ENCODE measurements around the gene TMEM107.
"Not testable (repeated sequence)": the region's sequence is repeated elsewhere in the genome, so short reads cannot be mapped to it uniquely, and the experiment has no call there.

Gene TMEM107

DNA sequence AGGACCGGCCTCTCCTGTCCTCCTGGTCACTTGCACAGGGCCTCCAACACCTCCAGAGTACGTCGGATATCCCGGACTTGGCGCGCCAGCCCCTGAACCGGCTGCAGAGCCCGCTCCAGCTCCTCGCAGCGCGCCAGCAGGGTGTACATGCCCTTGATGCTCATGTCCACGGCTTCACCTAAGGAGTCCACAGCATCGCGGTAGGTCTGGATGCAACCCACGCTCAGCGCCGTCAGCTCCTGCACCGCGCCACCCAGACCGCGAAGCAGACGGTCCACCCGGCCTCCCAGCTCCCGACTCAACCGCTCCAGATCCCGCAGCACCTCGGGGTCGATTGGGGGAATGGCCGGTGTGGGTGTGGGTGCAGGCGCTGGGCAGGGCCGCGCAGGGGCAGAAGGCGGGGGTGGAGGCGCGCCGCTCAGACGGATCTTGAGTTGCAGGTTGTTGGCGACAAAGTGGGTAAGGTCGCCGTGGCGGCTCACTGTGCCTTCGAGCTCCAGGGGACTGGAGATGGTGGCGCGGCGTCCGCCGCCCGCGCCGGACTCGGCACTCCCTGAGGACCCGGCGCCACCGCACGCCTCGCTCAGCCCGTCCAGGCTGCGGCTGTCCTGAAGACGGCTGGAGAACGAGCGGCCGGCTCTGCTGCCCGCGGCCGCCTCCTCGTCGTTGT is 13.0 kb upstream of the TMEM107 start:
- DNase-seq, result no peak

DNA sequence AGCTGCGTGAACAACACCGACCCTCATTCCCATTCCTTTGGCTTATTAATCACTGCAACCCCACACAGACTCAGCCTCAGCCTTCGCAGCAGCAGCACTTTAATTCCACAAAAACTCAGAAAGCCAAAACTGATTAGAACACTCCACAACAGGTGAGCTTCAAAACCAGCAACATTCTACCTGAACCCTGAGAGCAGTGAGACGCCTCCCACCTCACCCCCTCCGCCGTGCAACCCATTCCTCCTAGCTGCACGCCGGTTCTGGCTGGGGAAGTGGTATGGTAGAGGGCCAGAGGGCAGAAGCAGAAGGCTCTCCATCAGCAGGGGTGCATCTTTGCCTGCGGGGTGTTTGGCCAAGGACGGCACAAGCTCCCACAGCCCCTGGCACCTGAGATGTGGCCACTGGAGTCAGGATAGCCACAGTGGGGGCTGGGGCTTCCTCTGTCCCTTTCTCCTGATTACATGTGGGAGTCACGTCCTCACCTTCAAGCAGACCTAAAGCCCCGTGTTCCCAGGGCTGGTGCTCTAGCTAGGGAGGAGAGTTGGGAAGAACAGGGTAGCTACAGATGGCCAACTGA is 12.2 kb upstream of the TMEM107 start:
- no peak for DNase-seq

DNA sequence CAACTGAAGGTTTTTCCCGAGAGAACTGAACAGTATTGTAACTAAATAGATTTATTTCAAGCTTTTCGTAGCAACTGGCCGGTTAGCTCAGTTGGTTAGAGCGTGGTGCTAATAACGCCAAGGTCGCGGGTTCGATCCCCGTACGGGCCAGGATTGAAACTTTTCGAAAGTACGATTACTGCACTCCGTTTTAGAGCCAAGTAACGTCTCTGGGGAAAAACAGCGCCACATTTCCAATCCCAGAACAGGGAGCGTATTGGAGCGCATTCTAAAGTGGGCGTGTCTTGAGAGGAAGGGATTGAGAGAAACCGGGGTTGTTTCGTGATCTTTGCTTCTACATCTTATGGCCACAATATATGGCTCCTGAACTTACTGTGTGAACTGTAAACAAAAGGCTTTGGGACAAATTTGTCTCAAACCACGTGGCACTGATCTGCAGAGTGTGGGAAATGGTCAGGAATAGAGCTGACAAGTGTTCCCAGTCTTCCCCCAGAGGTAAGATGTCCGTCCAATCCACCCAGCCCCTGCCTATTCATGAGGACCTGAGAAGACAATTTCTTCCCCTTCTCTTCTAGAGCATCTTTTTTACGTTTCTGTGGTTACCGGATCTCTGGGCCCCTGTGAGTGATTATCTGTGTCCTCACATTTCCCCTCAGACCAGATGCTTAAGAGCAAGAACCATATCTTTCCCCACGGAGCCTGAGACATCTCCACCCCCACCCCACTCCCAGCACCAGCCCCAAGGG is 11.5 kb upstream of the TMEM107 start:
- peak; percentile 80 for DNase-seq

DNA sequence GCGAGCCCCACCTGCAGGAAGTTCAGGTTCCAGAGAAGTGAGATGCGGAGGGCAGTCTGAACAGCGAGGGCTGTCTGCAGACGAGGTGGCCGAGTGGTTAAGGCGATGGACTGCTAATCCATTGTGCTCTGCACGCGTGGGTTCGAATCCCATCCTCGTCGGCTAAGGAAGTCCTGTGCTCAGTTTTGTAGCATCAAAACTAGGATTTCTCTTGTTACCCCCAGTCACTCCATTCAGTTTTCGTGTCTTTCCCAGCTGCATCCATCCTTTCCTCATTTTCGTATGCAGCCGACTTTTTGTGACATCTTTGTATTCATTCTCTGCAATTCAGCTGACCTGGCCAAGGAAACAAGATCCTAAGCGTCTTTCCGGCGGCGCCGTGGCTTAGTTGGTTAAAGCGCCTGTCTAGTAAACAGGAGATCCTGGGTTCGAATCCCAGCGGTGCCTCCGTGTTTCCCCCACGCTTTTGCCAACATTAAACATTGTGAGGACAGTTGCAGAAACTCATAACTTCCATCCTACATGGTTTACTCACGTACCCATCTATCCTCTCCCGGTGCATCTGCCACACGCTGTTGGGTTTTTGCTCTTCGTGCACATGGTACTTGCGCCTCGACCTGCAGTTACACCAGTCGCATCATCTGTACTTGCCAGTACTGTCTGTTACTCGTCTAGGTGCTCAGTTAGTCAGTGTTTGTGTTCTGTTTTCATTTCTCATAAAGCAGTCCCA is 10.8 kb upstream of the TMEM107 start:
- peak; percentile 74 for DNase-seq

DNA sequence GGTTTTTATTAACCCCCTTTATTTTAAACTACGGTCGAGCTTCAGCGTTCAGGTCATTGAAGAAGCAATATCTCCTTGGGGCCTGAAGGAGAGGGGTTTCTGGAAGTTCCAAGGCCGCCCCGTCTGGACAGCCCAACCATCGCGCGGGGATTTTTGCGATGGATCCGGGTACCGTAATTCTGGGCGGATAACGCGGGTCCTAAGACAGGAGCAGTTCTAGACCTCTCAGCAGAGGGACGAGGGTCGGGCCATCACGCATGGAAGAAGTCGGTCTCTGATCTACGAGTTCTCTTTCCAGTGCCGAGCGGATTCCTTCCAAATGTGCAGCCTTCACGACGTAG is 10.2 kb upstream of the TMEM107 start:
- no peak for DNase-seq

DNA sequence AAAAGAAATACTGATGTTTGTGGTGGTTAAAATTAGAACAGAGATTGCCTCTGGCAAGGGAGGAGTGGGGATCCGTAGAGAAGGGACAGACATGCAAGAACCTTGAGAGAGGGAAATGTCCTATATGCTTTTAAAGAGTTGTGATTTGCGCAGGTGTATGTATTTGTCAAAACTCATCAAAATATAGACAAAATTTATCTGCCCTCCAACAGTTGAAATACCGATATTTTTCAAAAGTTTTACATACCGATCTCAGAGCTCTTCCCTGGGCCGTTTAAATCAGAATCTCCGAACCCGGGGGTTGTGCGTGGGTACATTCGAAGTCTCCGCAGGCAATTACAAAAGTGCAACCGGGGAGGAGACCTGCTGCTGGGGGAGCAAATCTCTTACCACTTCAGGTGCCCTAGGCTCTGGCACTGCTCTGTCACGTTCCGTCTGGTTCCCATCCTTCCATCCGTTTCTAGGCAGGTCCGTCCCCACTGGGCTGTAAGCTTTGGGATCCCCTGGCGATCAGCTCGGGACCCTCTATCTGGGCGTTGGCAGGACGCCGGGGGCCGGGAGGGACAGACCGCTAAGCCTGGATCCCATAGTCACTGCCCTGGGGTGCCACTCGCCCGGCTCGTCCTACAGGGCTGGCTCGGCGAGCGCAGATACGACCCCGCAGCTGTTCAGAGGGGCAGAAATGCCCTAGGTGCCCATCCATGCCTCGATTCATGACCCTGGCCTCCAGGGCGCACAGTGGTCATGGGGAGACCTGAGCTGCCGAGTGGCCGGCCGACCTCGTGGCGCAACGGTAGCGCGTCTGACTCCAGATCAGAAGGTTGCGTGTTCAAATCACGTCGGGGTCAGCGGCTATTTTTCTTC is 9.6 kb upstream of the TMEM107 start:
- no peak for DNase-seq

DNA sequence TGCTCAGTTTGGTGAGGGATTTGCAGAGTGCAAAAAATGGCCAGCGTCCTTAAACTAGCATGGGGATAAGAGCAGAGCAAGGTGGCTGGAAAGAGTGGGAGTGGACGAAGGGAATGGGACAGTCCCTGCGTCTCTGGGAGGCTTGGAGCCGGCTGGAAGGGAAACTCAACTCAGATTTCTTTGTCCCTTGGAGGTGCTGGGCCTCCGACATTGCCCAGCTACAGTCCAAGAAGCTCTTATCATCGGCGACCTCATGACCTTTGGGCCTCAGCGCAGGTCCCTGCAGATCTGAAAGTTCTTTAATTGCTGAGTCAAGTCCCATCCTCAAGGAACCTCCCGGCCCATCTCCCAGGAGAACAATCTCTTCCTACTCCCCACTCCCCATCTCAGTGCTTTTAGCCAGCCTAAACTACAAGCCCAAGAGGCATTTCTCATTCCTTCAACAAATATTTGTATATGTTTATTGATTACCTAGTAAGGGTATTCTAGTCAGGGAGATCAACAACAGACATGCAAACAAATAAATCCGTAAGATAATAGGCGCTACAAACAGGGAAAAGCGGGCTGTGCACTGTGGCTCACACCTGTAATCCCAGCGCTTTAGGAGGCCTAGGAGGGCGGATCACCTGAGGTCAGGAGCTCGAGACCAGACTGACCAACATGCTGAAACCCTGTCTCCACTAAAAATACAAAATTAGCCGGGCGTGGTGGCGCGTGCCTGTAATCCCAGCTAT is 985 bp upstream of the TMEM107 start:
- DNase-seq, result no peak

DNA sequence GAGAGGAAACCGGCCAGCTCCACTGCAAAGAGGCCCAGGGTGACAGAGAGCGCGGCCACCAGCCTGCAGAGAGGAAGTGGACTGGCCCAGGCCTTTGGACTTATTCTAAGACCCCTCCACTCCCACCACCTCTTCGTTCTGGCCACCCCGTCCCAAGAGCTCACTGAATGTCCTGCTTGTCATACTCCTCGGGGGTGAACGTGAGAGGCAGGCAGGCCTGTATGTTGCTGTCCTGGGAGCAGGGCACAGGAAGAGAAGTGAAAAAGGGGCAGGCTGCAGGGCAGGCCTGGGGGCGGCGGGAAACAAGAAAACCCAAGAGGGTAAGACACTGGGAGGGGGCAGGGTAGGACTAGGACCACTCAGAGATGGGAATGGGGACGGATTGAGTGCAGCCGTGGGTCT is 384 bp downstream of the TMEM107 start:
- DNase-seq, result no peak

DNA sequence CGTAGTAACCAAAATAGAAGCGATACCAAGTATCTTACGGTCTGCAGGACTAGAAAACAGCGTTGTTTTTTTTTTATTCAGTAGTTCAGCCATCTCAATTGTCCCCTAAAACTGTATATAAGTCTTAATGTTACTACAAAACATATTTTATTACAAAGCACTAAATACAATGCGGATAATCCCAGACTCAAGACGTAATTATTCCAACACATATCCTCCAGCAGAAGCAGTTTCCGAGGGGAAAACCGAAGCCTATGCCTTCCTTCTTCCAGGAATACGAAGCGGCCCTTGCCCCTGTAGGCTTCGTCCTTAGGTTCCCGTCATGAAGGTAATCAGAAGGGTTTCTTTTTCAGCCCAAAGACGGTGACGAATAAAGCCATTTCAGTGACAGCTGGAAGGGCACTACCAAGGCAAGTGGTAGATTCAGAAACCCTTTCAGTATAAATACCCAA is 2.3 kb downstream of the TMEM107 start:
- DNase-seq, result no peak

DNA sequence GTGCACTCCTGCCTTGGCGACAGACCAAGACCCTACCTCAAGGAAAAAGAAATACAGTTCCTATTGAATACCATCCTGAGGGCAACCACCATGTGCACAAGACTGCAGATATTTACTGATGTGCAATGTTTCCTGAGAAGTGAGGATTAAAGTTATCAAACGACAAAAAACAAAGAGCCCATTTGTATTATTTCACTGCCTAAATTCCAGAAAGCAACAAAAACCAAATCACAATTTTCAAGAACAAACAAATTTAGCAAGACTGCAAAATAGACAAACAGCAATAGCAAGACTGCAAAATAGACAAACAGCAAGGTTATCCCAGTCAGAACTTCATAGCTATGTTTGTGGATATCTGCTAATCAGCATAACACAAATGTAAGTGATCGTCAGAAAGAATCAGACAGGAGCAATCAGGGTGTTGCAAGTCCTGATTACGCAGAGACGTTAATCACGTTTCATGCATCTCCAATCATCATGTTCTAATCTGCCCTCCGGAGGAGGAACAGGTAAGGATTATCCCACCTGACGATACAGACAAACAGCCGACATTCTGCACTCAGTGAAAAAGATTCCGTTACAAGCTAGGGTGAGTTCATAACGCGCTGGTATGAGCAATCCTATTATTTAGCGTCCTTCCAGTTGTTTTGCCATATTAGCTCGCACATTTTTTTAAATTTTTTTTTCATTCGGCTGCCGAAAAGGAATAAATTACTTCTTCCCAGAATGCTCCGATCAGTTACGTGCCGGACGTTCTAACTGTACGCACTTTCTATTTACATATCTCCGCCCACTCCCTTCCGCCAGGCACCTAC is 2.9 kb downstream of the TMEM107 start:
- peak; percentile 79 for DNase-seq

DNA sequence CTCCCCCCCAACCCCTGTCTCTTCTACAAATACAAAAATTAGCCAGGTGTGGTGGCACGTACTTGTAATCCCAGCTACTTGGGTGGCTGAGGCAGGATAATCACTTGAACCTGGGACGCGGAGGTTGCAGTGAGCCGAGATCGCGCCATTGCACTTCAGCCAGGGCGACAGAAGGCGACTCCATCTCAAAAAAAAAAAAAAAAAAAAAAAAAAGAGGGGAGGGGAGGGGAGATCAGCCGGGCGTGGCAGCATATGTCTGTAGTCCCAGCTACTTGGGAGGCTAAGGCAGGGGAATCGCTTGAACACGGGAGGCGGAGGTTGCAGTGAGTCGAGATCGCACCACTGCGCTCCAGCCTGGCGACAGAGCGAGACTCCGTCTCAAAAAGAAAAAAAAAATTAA is 6.0 kb downstream of the TMEM107 start:
- DNase-seq, result not testable (repeated sequence)

DNA sequence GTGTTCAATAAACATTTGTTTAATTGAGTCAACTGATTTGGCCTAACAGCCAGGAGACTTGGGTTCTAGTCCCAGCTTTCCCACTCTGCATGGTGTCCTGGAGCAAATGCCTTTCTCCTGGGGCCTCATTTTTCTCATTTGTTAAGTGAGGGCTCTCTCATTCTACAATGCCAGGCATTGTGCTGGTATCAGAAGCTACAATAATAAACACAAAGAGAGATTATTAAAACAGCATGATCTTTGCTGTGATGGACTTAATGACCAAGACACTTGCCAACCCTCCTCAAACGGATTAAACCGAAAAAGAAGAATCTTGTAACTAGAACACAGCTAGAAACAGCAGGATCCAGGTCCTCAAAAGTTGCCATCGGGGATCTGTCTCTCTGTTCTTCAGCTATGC is 8.7 kb downstream of the TMEM107 start:
- DNase-seq, result no peak

DNA sequence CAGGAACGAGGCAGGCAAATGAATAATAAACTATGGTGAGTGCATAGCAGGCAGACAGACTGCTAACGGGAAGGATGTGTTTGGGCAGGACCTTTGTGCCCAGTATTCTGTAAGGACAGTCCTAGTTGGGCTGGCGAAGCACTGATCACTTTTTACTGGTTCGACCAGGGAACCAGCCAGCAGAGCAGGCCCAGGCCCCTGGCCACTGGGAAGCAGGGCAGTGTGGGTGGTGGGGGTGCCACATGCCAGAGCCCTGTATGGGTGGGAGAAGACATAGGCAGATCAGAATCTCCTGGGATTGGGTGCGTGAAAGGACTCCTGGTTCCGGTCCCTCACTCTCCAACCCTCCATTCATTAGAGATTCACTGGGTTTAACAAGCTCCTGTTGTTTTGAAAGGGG is 9.4 kb downstream of the TMEM107 start:
- DNase-seq, result no peak

DNA sequence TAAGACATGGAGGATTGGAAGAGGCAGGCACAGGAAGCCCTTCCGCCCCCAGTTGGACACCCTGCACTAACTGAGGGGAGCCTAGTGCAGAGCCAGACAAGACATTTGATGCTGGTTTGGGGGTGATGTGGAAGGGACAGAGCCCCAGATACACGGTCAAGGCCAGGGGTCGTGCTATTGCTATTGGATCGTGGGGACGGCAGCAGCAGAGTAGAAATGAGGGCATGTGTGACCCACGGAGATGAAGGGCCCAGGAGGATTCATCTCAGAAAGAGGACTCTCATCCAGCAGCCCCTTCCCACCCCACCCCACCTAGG is 11.4 kb downstream of the TMEM107 start:
- no peak for DNase-seq

DNA sequence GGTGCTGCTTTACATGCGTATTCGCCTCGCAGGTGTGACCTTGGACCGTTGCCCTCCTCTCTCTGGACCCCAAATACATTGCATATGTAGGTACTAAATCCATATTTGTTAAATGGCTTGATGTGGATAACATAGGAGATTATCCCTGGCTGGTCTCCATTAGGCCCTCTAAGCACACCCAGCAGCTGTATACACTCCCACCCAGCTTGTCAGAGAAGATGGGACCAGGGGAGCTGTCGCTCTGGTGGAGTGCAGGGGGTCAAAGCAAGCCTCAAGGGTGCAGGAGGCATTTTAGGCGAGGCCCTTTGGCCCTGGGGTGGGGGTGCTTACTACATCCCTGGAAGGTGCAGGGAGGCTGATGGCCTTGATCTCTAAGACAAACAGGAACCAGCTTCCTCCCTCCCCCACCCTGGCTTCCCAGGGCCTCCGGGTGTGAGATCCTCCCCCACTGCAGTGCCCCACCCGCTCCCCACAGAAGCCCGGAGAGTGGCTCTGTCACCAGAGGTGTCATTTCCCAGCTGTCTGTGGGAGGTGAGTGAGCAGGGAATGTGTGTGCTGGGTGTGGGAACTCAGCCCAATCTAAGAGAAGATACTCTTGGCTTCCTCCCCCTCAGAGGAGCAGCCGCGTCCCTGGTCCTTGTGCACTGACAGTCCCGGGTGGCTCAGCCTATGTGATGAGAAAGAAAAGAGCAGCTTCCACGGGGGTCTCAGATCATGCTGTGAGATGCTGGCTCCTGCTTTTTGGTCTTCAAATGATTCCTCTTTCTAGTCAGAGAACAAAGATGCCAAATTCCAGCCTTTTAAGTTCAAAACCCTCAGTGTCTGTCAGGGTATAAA is 12.0 kb downstream of the TMEM107 start:
- no peak for DNase-seq

DNA sequence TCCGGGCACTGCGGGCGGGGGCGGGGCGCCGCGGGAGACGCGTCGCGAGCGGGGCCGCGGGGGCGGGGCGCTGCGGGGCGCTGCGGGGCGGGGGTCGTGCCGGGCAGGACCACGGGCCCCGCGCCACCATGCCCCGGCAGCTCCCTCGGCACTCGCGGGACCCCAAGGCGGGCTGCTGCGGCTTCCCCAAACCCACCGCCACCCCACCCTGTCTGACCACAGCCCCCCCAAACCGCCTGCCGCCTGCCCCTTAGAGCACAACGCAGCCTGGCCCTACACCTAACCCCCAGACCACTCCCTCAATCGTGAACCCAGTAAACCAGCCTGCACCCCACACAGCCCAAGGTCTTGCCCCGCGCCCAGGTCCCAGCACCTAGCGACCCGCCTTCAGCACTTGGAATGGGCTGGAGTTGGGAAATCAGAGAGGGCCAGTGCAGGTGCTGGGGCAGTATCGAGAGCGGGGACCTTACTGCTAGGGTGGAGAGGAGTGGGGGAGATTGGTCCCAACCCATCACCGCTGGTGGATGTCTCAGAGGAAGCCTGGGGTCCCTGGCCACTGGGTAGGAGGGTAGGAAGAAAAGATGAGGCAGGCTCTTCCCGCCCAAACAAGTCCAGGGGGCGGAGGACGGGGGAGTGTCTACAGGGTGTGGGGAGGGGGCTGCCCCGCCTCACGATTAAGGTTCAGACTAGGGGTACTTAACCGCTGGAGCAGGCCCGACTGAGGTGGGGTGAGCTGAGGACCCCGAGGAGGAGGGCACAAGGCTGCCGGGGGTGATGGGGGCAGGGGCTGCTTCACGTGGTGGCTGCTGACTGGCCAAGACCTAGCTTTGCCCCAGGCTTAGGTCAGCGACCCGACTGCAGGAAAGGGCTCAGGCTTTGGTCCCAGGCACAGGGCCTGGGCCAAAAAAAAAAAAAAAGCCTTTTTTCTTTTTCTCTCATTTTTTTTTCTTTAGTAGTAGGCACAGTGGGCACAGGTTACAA is 12.9 kb downstream of the TMEM107 start:
- DNase-seq, result no peak

DNA sequence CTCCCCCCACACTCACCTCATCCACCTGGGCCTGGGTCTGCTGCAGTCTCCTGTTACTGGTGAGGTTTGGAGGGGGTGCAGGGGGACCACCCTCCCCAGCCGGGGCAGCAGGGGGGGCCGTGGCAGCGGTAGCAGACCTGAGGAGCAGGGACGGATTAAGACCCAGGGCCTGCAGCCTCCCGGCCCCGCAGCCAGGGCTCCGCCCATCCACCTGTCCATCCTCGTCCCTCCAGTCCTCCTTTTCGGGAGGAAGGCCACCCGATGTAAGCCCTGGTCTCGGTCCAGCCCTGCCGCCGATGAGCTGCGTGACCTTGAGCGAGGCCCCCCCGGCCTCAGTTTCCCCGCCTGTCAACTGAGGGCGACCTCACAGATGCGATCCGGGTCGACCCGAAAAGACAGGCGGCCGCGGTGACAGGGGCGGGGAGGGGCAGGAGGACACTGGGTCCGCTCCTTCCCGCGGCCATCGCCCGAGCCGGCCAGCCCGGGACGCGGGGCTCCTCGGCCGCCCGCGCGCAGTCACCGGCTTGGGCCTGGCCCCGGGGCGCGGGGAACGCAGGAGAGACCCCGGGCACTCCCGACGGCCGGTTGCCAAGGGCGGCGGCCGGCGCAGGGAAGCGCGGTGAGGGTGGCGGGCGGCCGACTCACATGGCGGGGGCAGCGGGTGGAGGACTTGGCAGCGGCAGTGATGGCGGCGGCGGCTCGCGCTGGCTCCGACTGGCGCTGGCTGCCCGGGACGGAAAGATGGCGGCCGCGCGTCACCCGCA is 13.8 kb downstream of the TMEM107 start, which contains the start of gene VAMP2:
VAMP2 (minus strand) TSS at position 716 of the 764 bp plus-strand sequence; CDS start at position 647, 69 bp downstream.
- DNase-seq, result peak; percentile 44
